Liver (tissue), 9 donors: ENCODE measurements around the gene MTHFD1L. TPM values are rescaled to one million over a fixed set of nuclear protein-coding genes. Genes with fewer than 3 reads are reported as not detected.

Source experiments
- DNase-seq: peaks from one replicate; pipeline ENCODE4 v3.0.0-alpha.2; 2017; ENCODE audit warnings: low spot score
- H3K27ac ChIP-seq, 2 donors: one replicate each; pipeline ENCODE4 v1.7.0; 2013; ENCODE audit warnings: inconsistent platforms in 2 of 2, low read length in 2 of 2, control low read depth in 1 of 2, low read depth in 1 of 2, mild to moderate bottlenecking in 1 of 2
- H3K27me3 ChIP-seq, 4 donors: one replicate each; pipeline versions ENCODE4 v1.6.1 to v1.7.0; 2013; ENCODE audit warnings: low read length in 3 of 4, inconsistent platforms in 1 of 4, mild to moderate bottlenecking in 1 of 4, moderate library complexity in 1 of 4; ENCODE audit not compliant: control insufficient read depth in 4 of 4, insufficient read depth in 4 of 4
- H3K36me3 ChIP-seq, 4 donors: one replicate each; pipeline versions ENCODE4 v1.6.1 to v1.7.0; 2013; ENCODE audit warnings: low read length in 3 of 4, mild to moderate bottlenecking in 3 of 4, low read depth in 1 of 4, moderate library complexity in 1 of 4; ENCODE audit not compliant: control insufficient read depth in 4 of 4, insufficient read depth in 3 of 4
- H3K4me1 ChIP-seq, 4 donors: one replicate each; pipeline versions ENCODE4 v1.6.1 to v1.7.0; 2013; ENCODE audit warnings: low read length in 3 of 4, mild to moderate bottlenecking in 3 of 4, moderate library complexity in 1 of 4; ENCODE audit not compliant: control insufficient read depth in 4 of 4, insufficient read depth in 4 of 4
- H3K4me3 ChIP-seq, 3 donors: one replicate each; pipeline versions ENCODE4 v1.6.1 to v1.7.0; 2013; ENCODE audit warnings: low read length in 3 of 3, control low read depth in 1 of 3, low read depth in 1 of 3, mild to moderate bottlenecking in 1 of 3
- H3K9ac ChIP-seq, 2 donors: one replicate each; pipeline ENCODE4 v1.7.0; 2013; ENCODE audit warnings: low read length in 2 of 2, mild to moderate bottlenecking in 2 of 2, moderate library complexity in 2 of 2, control low read depth in 1 of 2, low read depth in 1 of 2
- H3K9me3 ChIP-seq, 4 donors: one replicate each; pipeline versions ENCODE4 v1.6.1 to v1.7.0; 2013; ENCODE audit warnings: low read length in 3 of 4; ENCODE audit not compliant: control insufficient read depth in 4 of 4
- EGR1 ChIP-seq, 2 donors: IDR thresholded peaks; 2 replicates each; pipeline ENCODE4 v1.6.1; 2016 to 2018; ENCODE audit warnings: antibody characterized with exemption in 2 of 2, low read depth in 2 of 2
- FOXA1 ChIP-seq: IDR thresholded peaks from 2 replicates; pipeline ENCODE4 v1.6.1; 2016; ENCODE audit warnings: antibody characterized with exemption
- FOXA2 ChIP-seq: IDR thresholded peaks from 2 replicates; pipeline ENCODE4 v1.6.1; 2016; ENCODE audit warnings: antibody characterized with exemption
- GABPA ChIP-seq, 2 donors: IDR thresholded peaks in 1 of 2; conservative IDR thresholded peaks in 1 of 2; 2 replicates each; pipeline ENCODE4 v1.6.1; 2016; ENCODE audit warnings: antibody characterized with exemption in 2 of 2, mild to moderate bottlenecking in 1 of 2, moderate library complexity in 1 of 2
- HNF4A ChIP-seq, 2 donors: conservative IDR thresholded peaks; 2 replicates each; pipeline ENCODE4 v1.6.1; 2016; ENCODE audit warnings: antibody characterized with exemption in 2 of 2, mild to moderate bottlenecking in 2 of 2
- HNF4G ChIP-seq: IDR thresholded peaks from 2 replicates; pipeline ENCODE4 v1.6.1; 2016; ENCODE audit warnings: antibody characterized with exemption
- JUND ChIP-seq, 2 donors: IDR thresholded peaks; 2 replicates each; pipeline ENCODE4 v1.6.1; 2016; ENCODE audit warnings: antibody characterized with exemption in 2 of 2
- NR2F2 ChIP-seq: IDR thresholded peaks from 2 replicates; pipeline ENCODE4 v1.6.1; 2016; ENCODE audit warnings: antibody characterized with exemption
- RAD21 ChIP-seq, 2 donors: IDR thresholded peaks; 2 replicates each; pipeline ENCODE4 v1.6.1; 2016; ENCODE audit warnings: antibody characterized with exemption in 2 of 2, mild to moderate bottlenecking in 2 of 2
- RXRA ChIP-seq, 2 donors: IDR thresholded peaks; 2 replicates each; pipeline ENCODE4 v1.6.1; 2017 to 2018; ENCODE audit warnings: antibody characterized with exemption in 2 of 2, mild to moderate bottlenecking in 1 of 2
- SP1 ChIP-seq: IDR thresholded peaks from 2 replicates; pipeline ENCODE4 v1.6.1; 2018; ENCODE audit warnings: antibody characterized with exemption, mild to moderate bottlenecking
- TAF1 ChIP-seq: conservative IDR thresholded peaks from 2 replicates; pipeline ENCODE4 v1.6.1; 2016; ENCODE audit warnings: antibody characterized with exemption, mild to moderate bottlenecking
- YY1 ChIP-seq: IDR thresholded peaks from 2 replicates; pipeline ENCODE4 v1.6.1; 2016; ENCODE audit warnings: antibody characterized with exemption, mild to moderate bottlenecking
- WGBS: extraction: QIAGEN DNeasy Blood & Tissue Kit; methylation state at CpG from one replicate; pipeline ENCODE4 v1.1.7; 2013; 5-methylcytosine and 5-hydroxymethylcytosine counted together
- polyA plus RNA-seq, 2 donors: library from polyadenylated mRNA; stranded (reverse) in 1 of 2; unstranded in 1 of 2; fragments of 200-250 nt in 1 of 2; fragments of >200 nt in 1 of 2; fragmentation: Nextera tagmentation in 1 of 2; extraction: Ambion mirVana in 1 of 2; gene quantifications; one replicate each; pipeline versions ENCODE4 v1.2.1 to v1.2.3, GENCODE V29; 2013 to 2015
- total RNA-seq, 2 donors: library from RNA; depleted of rRNA; stranded (reverse); fragments of >200 nt; gene quantifications; one replicate each; pipeline ENCODE4 v1.2.3, GENCODE V29; 2014
- TF ChIP-seq, protein P1 (sequence below): IDR thresholded peaks from 2 replicates; pipeline ENCODE4 v1.6.1; 2016; ENCODE audit warnings: antibody characterized with exemption
- TF ChIP-seq, protein P2 (sequence below): IDR thresholded peaks from 2 replicates; pipeline ENCODE4 v1.6.1; 2016; ENCODE audit warnings: antibody characterized with exemption
- TF ChIP-seq, protein P3 (sequence below): fragments of 150-350 bp; IDR thresholded peaks from 2 replicates; pipeline ENCODE4 v1.5.1; 2017; ENCODE audit warnings: improper control_type of control experiment, low read depth, low read length; ENCODE audit not compliant: missing input control
- TF ChIP-seq, protein P4 (sequence below): IDR thresholded peaks from 2 replicates; pipeline ENCODE4 v1.6.1; 2016; ENCODE audit warnings: antibody characterized with exemption
- TF ChIP-seq, protein P5 (sequence below): IDR thresholded peaks from 2 replicates; pipeline ENCODE4 v1.6.1; 2016; ENCODE audit warnings: antibody characterized with exemption, mild to moderate bottlenecking
- donor health status: healthy.
- donor health status: healthy.
- donor health status: healthy.
- donor health status: healthy.
- donor health status: healthy.

MTHFD1L gene
- total and polyA plus RNA-seq, 4 donors, result 2.0 to 7.7 (median 2.8) TPM

DNA sequence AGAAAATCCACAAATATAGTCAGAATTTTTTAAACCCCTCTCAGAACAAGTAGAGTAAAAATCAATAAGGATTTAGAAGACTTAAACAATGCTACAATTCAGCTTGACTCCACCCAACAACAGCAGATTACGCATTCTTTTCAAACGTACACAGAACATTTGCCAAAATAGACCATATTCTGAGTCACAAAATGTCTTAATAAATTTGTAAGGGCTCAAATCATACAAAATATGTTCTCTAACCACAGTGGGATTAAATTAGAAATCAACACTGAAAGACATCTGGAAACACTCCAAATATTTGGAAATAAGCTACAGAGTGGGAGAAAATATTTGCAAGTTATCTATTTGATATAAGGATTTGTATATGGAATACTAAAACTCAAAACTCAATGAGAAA is 210.0 kb downstream of the MTHFD1L start:
- Histone ChIP-seq H3K27ac (no peak overlapping the region), H3K36me3 (no peaks in the 10 kb centered on the region), H3K9me3 (no peaks in the 10 kb centered on the region), H3K9ac (no peak overlapping the region), H3K4me1 (peaks cover 0 to 3% (median 0%) of the 10 kb centered on the region in 4 donors), H3K27me3 (no peaks in the 10 kb centered on the region), H3K4me3 (no peak overlapping the region)
- WGBS, result 95% methylated on average over 2 of the region's 2 CpGs
- TF ChIP-seq, protein P1, sequence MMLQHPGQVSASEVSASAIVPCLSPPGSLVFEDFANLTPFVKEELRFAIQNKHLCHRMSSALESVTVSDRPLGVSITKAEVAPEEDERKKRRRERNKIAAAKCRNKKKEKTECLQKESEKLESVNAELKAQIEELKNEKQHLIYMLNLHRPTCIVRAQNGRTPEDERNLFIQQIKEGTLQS, result no peak
- TF ChIP-seq HNF4G (no peak), FOXA2 (no peak), YY1 (no peak), RXRA (IDR thresholded peaks at IDR 0.05) (no peak), EGR1 (IDR thresholded peaks at IDR 0.05; ENCODE audit: low read depth in 2 of 2) (no peak), FOXA1 (no peak), GABPA (IDR thresholded peaks at IDR 0.05 in 1 of 2, conservative IDR thresholded peaks at IDR 0.05 in 1 of 2) (no peak), RAD21 (IDR thresholded peaks at IDR 0.05) (no peak), JUND (IDR thresholded peaks at IDR 0.05) (no peak), TAF1 (no peak), NR2F2 (no peak), HNF4A (conservative IDR thresholded peaks at IDR 0.05) (no peak), SP1 (no peak)
- TF ChIP-seq, protein P2, sequence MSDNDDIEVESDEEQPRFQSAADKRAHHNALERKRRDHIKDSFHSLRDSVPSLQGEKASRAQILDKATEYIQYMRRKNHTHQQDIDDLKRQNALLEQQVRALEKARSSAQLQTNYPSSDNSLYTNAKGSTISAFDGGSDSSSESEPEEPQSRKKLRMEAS, result no peak
- TF ChIP-seq, protein P3, sequence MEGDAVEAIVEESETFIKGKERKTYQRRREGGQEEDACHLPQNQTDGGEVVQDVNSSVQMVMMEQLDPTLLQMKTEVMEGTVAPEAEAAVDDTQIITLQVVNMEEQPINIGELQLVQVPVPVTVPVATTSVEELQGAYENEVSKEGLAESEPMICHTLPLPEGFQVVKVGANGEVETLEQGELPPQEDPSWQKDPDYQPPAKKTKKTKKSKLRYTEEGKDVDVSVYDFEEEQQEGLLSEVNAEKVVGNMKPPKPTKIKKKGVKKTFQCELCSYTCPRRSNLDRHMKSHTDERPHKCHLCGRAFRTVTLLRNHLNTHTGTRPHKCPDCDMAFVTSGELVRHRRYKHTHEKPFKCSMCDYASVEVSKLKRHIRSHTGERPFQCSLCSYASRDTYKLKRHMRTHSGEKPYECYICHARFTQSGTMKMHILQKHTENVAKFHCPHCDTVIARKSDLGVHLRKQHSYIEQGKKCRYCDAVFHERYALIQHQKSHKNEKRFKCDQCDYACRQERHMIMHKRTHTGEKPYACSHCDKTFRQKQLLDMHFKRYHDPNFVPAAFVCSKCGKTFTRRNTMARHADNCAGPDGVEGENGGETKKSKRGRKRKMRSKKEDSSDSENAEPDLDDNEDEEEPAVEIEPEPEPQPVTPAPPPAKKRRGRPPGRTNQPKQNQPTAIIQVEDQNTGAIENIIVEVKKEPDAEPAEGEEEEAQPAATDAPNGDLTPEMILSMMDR, result no peak
- TF ChIP-seq, protein P4, sequence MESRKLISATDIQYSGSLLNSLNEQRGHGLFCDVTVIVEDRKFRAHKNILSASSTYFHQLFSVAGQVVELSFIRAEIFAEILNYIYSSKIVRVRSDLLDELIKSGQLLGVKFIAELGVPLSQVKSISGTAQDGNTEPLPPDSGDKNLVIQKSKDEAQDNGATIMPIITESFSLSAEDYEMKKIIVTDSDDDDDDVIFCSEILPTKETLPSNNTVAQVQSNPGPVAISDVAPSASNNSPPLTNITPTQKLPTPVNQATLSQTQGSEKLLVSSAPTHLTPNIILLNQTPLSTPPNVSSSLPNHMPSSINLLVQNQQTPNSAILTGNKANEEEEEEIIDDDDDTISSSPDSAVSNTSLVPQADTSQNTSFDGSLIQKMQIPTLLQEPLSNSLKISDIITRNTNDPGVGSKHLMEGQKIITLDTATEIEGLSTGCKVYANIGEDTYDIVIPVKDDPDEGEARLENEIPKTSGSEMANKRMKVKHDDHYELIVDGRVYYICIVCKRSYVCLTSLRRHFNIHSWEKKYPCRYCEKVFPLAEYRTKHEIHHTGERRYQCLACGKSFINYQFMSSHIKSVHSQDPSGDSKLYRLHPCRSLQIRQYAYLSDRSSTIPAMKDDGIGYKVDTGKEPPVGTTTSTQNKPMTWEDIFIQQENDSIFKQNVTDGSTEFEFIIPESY, result no peak
- TF ChIP-seq, protein P5, sequence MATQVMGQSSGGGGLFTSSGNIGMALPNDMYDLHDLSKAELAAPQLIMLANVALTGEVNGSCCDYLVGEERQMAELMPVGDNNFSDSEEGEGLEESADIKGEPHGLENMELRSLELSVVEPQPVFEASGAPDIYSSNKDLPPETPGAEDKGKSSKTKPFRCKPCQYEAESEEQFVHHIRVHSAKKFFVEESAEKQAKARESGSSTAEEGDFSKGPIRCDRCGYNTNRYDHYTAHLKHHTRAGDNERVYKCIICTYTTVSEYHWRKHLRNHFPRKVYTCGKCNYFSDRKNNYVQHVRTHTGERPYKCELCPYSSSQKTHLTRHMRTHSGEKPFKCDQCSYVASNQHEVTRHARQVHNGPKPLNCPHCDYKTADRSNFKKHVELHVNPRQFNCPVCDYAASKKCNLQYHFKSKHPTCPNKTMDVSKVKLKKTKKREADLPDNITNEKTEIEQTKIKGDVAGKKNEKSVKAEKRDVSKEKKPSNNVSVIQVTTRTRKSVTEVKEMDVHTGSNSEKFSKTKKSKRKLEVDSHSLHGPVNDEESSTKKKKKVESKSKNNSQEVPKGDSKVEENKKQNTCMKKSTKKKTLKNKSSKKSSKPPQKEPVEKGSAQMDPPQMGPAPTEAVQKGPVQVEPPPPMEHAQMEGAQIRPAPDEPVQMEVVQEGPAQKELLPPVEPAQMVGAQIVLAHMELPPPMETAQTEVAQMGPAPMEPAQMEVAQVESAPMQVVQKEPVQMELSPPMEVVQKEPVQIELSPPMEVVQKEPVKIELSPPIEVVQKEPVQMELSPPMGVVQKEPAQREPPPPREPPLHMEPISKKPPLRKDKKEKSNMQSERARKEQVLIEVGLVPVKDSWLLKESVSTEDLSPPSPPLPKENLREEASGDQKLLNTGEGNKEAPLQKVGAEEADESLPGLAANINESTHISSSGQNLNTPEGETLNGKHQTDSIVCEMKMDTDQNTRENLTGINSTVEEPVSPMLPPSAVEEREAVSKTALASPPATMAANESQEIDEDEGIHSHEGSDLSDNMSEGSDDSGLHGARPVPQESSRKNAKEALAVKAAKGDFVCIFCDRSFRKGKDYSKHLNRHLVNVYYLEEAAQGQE, result no peak
- no peak for DNase-seq
